Mesothelial cell of epicardium (in vitro differentiated cells): ENCODE results near the gene PI4K2B. TPM values are rescaled to one million over a fixed set of nuclear protein-coding genes. Genes with fewer than 3 reads are reported as not detected.
"Not testable (repeated sequence)": the region's sequence is repeated elsewhere in the genome, so short reads cannot be mapped to it uniquely, and the experiment has no call there.

Experiments
- DNase-seq, 2 experiments: peaks; one replicate each; pipeline ENCODE4 v3.0.0; 2021; ENCODE audit warnings: low spot score in 2 of 2; ENCODE audit not compliant: unreplicated experiment in 2 of 2
- H3K27ac Mint-ChIP-seq: 2 replicates; pipeline ENCODE4 v1.8.0; 2021; ENCODE audit warnings: mixed read lengths
- H3K27me3 Mint-ChIP-seq: 2 replicates; pipeline ENCODE4 v1.8.0; 2021; ENCODE audit warnings: low read depth, mixed read lengths
- H3K36me3 Mint-ChIP-seq: 2 replicates; pipeline ENCODE4 v1.8.0; 2021; ENCODE audit warnings: mixed read lengths
- H3K4me1 Mint-ChIP-seq: 2 replicates; pipeline ENCODE4 v1.8.0; 2021; ENCODE audit warnings: mixed read lengths
- H3K4me3 Mint-ChIP-seq: 2 replicates; pipeline ENCODE4 v1.8.0; 2021; ENCODE audit warnings: mild to moderate bottlenecking, moderate library complexity, mixed read lengths
- H3K9me3 Mint-ChIP-seq: 2 replicates; pipeline ENCODE4 v1.8.0; 2021; ENCODE audit warnings: mixed read lengths
- total RNA-seq: library from RNA; stranded (reverse); gene quantifications from 3 replicates; pipeline ENCODE4 v1.2.1, GENCODE V29; 2021
- TF ChIP-seq, protein P1 (sequence below): fragments of 200-600 bp; sonication (generic); IDR thresholded peaks from one replicate; pipeline ENCODE4 v1.5.0; 2021; ENCODE audit warnings: antibody characterized with exemption; ENCODE audit not compliant: unreplicated experiment

The PI4K2B gene
- total RNA-seq, 1 donor from 2014 or later: 9.1 TPM

DNA sequence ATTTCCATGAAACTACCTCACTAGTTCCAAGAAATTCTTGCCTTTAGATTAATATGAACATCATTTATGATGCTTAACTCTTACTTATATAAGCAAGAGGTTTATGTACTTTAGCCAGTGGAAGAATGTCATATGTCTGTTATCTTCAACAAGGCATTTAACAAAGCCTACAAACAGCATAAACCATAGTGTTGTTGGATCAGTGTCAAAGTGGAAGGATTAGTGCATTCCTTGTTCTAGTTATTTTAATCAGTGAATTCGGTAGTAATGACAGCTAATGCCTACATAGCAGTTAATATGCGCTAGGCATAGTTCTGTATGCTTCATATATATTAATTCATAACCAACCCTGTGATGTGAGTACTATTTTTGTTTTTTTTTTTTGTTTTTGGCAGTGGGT, 3.1 kb downstream of the PI4K2B start:
- no peaks in the 10 kb centered on the region for H3K27me3 Mint-ChIP-seq
- TF ChIP-seq, protein P1, sequence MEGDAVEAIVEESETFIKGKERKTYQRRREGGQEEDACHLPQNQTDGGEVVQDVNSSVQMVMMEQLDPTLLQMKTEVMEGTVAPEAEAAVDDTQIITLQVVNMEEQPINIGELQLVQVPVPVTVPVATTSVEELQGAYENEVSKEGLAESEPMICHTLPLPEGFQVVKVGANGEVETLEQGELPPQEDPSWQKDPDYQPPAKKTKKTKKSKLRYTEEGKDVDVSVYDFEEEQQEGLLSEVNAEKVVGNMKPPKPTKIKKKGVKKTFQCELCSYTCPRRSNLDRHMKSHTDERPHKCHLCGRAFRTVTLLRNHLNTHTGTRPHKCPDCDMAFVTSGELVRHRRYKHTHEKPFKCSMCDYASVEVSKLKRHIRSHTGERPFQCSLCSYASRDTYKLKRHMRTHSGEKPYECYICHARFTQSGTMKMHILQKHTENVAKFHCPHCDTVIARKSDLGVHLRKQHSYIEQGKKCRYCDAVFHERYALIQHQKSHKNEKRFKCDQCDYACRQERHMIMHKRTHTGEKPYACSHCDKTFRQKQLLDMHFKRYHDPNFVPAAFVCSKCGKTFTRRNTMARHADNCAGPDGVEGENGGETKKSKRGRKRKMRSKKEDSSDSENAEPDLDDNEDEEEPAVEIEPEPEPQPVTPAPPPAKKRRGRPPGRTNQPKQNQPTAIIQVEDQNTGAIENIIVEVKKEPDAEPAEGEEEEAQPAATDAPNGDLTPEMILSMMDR: no peak
- peaks cover 27% of the 10 kb centered on the region for H3K4me1 Mint-ChIP-seq
- peaks cover 19% of the 10 kb centered on the region for H3K9me3 Mint-ChIP-seq
- H3K36me3 Mint-ChIP-seq: peaks cover 20% of the 10 kb centered on the region
- no peak for DNase-seq
- no peak overlapping the region for H3K4me3 Mint-ChIP-seq
- no peak overlapping the region for H3K27ac Mint-ChIP-seq

DNA sequence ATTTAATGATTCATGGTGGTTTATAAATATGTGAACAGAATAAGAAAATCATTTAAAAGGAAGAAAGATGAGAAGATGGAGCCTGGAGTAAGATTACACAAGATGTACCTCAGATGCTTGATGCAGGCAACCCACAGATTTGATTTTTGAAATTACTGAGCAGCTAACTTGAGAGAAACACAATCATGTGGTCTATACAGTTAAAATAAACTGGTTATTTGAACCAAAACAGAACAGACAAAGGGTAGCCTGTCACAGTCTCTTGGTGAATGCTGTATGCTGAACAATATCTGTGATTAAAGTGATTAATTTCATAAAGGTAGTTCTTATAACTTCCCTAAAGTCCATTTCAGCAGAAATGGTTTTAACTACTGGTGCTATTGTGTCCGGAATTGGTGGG, 4.2 kb downstream of the PI4K2B start:
- H3K4me3 Mint-ChIP-seq: no peak overlapping the region
- peaks cover 11% of the 10 kb centered on the region for H3K9me3 Mint-ChIP-seq
- H3K27me3 Mint-ChIP-seq: no peaks in the 10 kb centered on the region
- TF ChIP-seq, protein P1: no peak
- H3K4me1 Mint-ChIP-seq: peaks cover 27% of the 10 kb centered on the region
- H3K36me3 Mint-ChIP-seq: peaks cover 12% of the 10 kb centered on the region
- no peak for DNase-seq
- H3K27ac Mint-ChIP-seq: no peak overlapping the region

DNA sequence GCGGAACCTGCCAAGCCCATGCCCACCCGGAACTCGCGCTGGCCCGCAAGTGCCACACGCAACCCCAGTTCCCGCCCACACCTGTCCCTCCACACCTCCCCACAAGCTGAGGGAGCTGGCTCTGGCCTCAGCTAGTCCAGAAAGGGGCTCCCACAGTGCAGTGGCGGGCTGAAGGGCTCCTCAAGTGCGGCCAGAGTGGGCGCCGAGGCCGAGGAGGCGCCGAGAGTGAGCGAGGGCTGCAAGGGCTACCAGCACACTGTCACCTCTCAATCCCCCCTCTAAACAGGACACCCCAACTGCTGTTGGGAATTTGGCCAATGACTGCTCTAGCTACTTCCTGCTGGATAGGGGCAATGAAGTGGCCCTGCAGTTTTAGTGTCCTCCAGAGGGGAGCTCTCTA, 5.7 kb downstream of the PI4K2B start:
- Mint-ChIP-seq H3K4me1 (peaks cover 27% of the 10 kb centered on the region), H3K27ac (peak overlapping the region; percentile 68), H3K36me3 (peaks cover 22% of the 10 kb centered on the region), H3K9me3 (peaks cover 18% of the 10 kb centered on the region)
- H3K4me3 Mint-ChIP-seq, DNase-seq, H3K27me3 Mint-ChIP-seq: not testable (repeated sequence)

DNA sequence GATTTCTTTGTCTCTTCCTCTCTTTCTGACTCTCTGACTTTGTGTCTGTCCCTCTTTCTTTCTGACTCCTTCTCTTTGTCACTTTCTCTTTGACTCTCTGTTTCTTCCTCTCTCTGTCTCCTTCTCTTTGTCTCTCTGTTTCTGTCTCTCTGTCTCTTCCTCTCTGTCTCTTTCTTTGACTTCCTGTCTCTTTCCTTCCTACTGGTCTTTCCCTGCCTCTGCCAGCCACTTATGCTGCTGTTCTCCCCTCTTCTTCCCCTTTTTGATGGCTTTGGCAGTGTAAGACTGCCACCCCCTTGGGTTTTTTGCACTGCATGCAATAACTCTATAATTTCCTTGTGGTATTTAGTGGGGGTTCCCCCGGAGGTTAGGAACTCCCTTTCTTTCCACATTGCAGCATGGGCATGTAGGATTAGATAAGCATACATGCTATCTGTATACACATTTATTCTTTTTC, 6.9 kb downstream of the PI4K2B start:
- Mint-ChIP-seq H3K27ac (peak overlapping the region; percentile 5), H3K4me1 (peaks cover 18% of the 10 kb centered on the region), H3K9me3 (peaks cover 28% of the 10 kb centered on the region), H3K36me3 (peaks cover 31% of the 10 kb centered on the region)
- not testable (repeated sequence) for DNase-seq, H3K27me3 Mint-ChIP-seq, H3K4me3 Mint-ChIP-seq

DNA sequence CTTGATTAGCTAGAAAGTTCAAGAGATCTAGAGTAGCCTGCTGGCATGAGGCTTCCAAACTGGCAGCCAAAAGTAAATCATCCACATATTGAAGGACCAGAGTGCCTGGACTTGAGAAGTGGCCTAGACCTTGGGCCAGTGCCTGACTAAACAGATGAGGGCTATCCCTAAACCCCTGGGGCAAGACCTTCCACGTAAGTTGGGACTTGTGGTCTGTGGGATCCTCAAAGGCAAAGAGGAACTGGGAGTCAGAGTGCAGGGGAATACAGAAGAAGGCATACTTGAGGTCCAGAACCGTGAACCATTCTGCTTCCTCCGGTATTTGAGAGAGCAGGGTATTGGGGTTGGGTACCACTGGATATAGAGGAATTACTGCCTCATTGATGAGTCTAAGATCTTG, 8.4 kb downstream of the PI4K2B start:
- not testable (repeated sequence) for H3K4me3 Mint-ChIP-seq, H3K27ac Mint-ChIP-seq, H3K27me3 Mint-ChIP-seq, DNase-seq
- Mint-ChIP-seq H3K4me1 (peaks cover 12% of the 10 kb centered on the region), H3K36me3 (peaks cover 33% of the 10 kb centered on the region), H3K9me3 (peaks cover 31% of the 10 kb centered on the region)

DNA sequence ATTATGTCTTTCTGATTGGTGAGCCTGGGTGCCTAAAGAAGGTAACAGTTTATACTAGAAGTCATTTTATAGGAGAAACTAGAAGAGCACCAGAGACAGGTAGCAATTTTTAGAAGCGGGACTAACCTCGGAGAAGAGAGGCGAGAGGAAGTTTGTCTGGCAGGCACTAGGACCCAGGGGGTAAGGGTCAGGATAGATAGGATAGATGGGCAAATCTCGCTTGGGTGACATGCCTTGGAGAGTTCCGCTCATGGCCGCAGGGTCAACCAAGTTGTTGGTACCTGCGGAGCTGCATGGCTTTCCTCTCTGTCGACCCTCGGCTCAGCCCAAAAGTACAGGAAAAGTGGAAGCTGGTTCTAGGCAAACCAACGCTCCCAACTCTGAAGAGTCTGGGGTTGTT, 11.3 kb downstream of the PI4K2B start:
- Mint-ChIP-seq H3K27ac (no peak overlapping the region), H3K27me3 (no peaks in the 10 kb centered on the region), H3K9me3 (peaks cover 30% of the 10 kb centered on the region), H3K36me3 (peaks cover 30% of the 10 kb centered on the region), H3K4me1 (peaks cover 8% of the 10 kb centered on the region), H3K4me3 (no peak overlapping the region)
- TF ChIP-seq, protein P1: no peak
- DNase-seq: no peak

DNA sequence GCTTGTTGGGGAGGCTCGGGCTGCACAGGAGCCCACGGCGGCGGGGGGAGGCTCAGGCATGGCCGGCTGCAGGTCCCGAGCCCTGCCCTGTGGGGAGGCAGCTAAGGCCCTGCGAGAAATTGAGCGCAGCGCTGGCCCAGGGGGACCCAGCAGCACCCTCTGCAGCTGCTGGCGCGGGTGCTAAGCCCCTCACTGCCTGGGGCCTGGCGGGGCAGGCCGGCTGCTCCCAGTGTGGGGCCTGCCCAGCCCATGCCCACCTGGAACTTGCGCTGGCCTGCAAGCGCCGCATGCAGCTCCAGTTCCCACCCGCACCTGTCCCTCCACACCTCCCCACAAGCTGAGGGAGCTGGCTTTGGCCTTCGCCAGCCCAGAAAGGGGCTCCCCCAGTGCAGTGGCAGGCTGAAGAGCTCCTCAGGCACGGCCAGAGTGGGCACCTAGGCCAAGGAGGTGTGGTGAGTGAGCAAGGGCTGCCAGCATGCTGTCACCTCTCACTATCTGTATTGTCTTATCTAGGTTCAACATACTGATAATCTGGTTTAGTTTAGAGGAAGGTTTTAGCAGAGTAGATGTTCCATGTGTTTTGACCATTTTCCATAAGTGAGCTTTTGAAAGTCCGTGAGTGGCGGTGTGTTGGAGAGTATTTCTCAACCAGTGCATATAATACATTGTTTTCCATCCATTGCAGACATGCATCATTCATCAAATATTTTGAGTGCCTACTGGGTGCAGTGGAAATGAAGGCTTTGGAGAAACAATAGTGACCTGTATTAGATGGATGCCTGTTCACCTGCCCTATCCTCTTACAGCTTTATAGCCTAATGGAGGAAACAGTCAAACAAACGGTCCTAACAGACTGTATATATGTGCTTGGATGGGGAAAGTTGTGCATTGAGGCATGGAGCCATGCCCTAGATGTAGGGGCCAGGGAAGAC, 13.1 kb downstream of the PI4K2B start:
- Mint-ChIP-seq H3K27me3 (no peaks in the 10 kb centered on the region), H3K4me1 (no peaks in the 10 kb centered on the region), H3K27ac (no peak overlapping the region), H3K4me3 (no peak overlapping the region), H3K36me3 (peaks cover 31% of the 10 kb centered on the region), H3K9me3 (peaks cover 30% of the 10 kb centered on the region)
- TF ChIP-seq, protein P1: no peak
- no peak for DNase-seq

DNA sequence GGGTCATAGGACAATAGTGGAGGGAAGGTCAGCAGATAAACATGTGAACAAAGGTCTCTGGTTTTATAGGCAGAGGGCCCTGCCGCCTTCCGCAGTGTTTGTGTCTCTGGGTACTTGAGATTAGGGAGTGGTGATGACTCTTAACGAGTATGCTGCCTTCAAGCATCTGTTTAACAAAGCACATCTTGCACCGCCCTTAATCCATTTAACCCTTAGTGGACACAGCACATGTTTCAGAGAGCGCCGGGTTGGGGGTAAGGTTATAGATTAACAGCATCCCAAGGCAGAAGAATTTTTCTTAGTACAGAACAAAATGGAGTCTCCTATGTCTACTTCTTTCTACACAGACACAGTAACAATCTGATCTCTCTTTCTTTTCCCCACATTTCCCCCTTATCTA, 15.0 kb downstream of the PI4K2B start:
- H3K4me3 Mint-ChIP-seq, H3K27me3 Mint-ChIP-seq, DNase-seq, H3K4me1 Mint-ChIP-seq, H3K27ac Mint-ChIP-seq: not testable (repeated sequence)
- Mint-ChIP-seq H3K9me3 (peaks cover 24% of the 10 kb centered on the region), H3K36me3 (peaks cover 25% of the 10 kb centered on the region)

DNA sequence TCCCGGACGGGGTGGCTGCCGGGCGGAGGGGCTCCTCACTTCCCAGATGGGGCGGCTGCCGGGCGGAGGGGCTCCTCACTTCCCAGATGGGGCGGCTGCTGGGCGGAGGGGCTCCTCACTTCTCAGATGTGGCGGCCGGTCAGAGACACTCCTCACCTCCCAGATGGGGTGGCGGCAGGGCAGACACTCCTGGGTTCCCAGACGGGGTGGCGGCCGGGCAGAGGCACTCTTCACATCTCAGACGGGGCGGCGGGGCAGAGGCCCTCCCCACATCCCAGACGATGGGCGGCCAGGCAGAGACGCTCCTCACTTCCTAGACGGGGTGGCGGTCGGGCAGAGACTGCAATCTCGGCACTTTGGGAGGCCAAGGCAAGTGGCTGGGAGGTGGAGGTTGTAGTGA, 15.7 kb downstream of the PI4K2B start:
- not testable (repeated sequence) for DNase-seq, H3K27me3 Mint-ChIP-seq, H3K27ac Mint-ChIP-seq, H3K4me1 Mint-ChIP-seq, H3K4me3 Mint-ChIP-seq
- H3K9me3 Mint-ChIP-seq: peaks cover 18% of the 10 kb centered on the region
- peaks cover 20% of the 10 kb centered on the region for H3K36me3 Mint-ChIP-seq
